Stimulated activated CD4-positive, alpha-beta T cell treated with anti-CD3 and anti-CD28 coated beads, Interleukin-15, amount 100 ng/mL, for 1 hour (primary cell): Measurements from ENCODE around the gene KCNMA1.
A peak's percentile ranks its signal among the peaks of the same experiment; 100 is the strongest.

Experiments used
- DNase-seq, 2 donors: peaks; one replicate each; pipeline ENCODE4 v3.0.0-alpha.2; 2020; ENCODE audit warnings: low read depth in 1 of 2, low spot score in 1 of 2

Gene KCNMA1

GRCh38 chr10:77012812-77013500 is 624.7 kb downstream of the KCNMA1 start:
- no peak for DNase-seq

- DNase-seq: no peak
Measured at GRCh38 chr10:77011874-77012811, 625.5 kb downstream of the KCNMA1 start.

GRCh38 chr10:77010430-77010829 is 627.2 kb downstream of the KCNMA1 start:
- no peak for DNase-seq

GRCh38 chr10:77007834-77008233 is 629.8 kb downstream of the KCNMA1 start:
- DNase-seq: no peak

GRCh38 chr10:77006836-77007511 is 630.6 kb downstream of the KCNMA1 start:
- DNase-seq: no peak

- DNase-seq: no peak
Measured at GRCh38 chr10:77005871-77006270, 631.7 kb downstream of the KCNMA1 start.

GRCh38 chr10:77004917-77005564 is 632.6 kb downstream of the KCNMA1 start:
- DNase-seq: no peak

- no peak for DNase-seq
Measured at GRCh38 chr10:77002872-77003271, 634.7 kb downstream of the KCNMA1 start.

- DNase-seq: no peak
Measured at GRCh38 chr10:77001206-77001605, 636.4 kb downstream of the KCNMA1 start.

GRCh38 chr10:76998451-76998850 is 639.2 kb downstream of the KCNMA1 start:
- no peak for DNase-seq

GRCh38 chr10:76997631-76998030 is 640.0 kb downstream of the KCNMA1 start:
- no peak for DNase-seq

GRCh38 chr10:76995023-76995422 is 642.6 kb downstream of the KCNMA1 start:
- DNase-seq: no peak

- DNase-seq: no peak
Measured at GRCh38 chr10:76993213-76993612, 644.4 kb downstream of the KCNMA1 start.

- no peak for DNase-seq
Measured at GRCh38 chr10:76992467-76992866, 645.1 kb downstream of the KCNMA1 start.

- DNase-seq: no peak
Measured at GRCh38 chr10:76991621-76992020, 646.0 kb downstream of the KCNMA1 start.

GRCh38 chr10:76990561-76990960 is 647.0 kb downstream of the KCNMA1 start:
- DNase-seq: no peak

GRCh38 chr10:76984559-76985443 is 652.8 kb downstream of the KCNMA1 start:
- peak; percentile 10 to 28 for DNase-seq

GRCh38 chr10:76983624-76984023 is 654.0 kb downstream of the KCNMA1 start:
- no peak for DNase-seq

- no peak for DNase-seq
Measured at GRCh38 chr10:76982671-76983070, 654.9 kb downstream of the KCNMA1 start.

- DNase-seq: no peak
Measured at GRCh38 chr10:76981251-76981650, 656.4 kb downstream of the KCNMA1 start.
